Skeletal muscle tissue (tissue), 4 donors: ENCODE results near the gene IL17C. TPM values are rescaled to one million over a fixed set of nuclear protein-coding genes. Genes with fewer than 3 reads are reported as not detected.
A peak's percentile ranks its signal among the peaks of the same experiment; 100 is the strongest.

Experiments used
- H3K27ac ChIP-seq: one replicate; pipeline ENCODE4 v1.7.0; 2013; ENCODE audit warnings: mild to moderate bottlenecking, low read depth, low read length, inconsistent platforms
- H3K27me3 ChIP-seq, 3 donors: one replicate each; pipeline ENCODE4 v1.7.0; 2013; ENCODE audit warnings: low read length in 3 of 3; ENCODE audit not compliant: control insufficient read depth in 3 of 3, insufficient read depth in 3 of 3
- H3K36me3 ChIP-seq, 3 donors: one replicate each; pipeline ENCODE4 v1.7.0; 2013; ENCODE audit warnings: low read length in 3 of 3; ENCODE audit not compliant: control insufficient read depth in 3 of 3, insufficient read depth in 3 of 3
- H3K4me1 ChIP-seq, 3 donors: one replicate each; pipeline ENCODE4 v1.7.0; 2013; ENCODE audit warnings: low read length in 3 of 3, mild to moderate bottlenecking in 3 of 3; ENCODE audit not compliant: control insufficient read depth in 3 of 3, insufficient read depth in 3 of 3
- H3K4me3 ChIP-seq, 3 donors: one replicate each; pipeline ENCODE4 v1.7.0; 2013; ENCODE audit warnings: low read length in 3 of 3
- H3K9ac ChIP-seq, 3 donors: one replicate each; pipeline ENCODE4 v1.7.0; 2013; ENCODE audit warnings: low read length in 3 of 3, mild to moderate bottlenecking in 3 of 3, moderate library complexity in 2 of 3, low read depth in 1 of 3
- H3K9me3 ChIP-seq, 3 donors: one replicate each; pipeline ENCODE4 v1.7.0; 2013; ENCODE audit warnings: low read length in 3 of 3; ENCODE audit not compliant: control insufficient read depth in 3 of 3
- total RNA-seq: library from RNA; depleted of rRNA; stranded (reverse); fragments of >200 nt; gene quantifications from one replicate; pipeline ENCODE4 v1.2.3, GENCODE V29; 2014
- donor health status: Osteomylitis.

The IL17C gene
- total RNA-seq, 1 donor from 2014 or later: not detected

DNA sequence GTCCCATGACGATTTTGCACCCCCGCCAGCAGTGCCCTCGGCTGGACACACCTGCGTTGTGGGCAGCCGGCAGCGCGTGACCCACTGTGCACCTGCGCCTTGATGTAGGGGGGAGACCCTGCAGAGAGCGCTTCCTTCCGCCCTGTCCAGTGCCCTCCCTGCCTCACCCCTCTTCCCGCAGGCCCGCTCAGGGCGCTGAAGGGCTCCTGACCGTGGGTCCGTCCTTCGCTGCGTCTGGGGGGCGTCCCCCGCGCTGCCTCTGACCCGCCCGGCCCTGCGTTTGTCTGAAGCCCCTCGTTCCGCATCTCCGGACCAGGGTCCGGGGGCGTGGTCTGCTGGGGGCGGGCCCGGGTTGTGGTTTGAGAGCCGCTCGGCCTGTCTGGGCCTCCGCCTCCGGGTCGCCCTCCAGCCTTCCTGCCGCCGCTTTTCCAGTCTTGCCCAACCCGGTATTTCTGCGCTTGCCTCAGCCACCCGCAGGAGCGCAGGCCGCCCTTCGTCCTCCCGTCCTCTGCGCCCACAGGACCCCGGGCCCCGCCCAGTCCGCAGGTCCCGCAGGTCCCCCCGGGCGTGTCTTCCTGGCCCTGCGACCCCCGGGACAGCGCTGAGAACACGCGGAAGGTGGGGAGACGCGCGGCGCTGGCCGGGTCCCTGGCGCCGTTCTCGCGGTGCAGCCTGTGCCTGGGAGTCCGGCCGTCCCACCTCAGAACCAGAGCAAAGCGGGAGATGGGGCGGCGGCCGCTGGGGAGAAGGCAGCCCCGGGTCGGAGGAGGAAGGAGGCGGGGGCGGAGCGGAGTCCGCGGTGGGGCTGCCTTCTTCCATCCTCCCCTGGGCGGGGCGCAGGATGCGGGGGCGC is 4.0 kb upstream of the IL17C start:
- Histone ChIP-seq H3K27ac (no peak overlapping the region), H3K9me3 (no peaks in the 10 kb centered on the region), H3K4me3 (no peak overlapping the region), H3K9ac (peak overlapping the region in 1 of 3 donors; percentile 40), H3K36me3 (peaks cover 17 to 32% (median 22%) of the 10 kb centered on the region in 3 donors), H3K4me1 (peaks cover under 1 to 5% (median under 1%) of the 10 kb centered on the region in 3 donors), H3K27me3 (peaks cover 17 to 33% (median 26%) of the 10 kb centered on the region in 3 donors)

DNA sequence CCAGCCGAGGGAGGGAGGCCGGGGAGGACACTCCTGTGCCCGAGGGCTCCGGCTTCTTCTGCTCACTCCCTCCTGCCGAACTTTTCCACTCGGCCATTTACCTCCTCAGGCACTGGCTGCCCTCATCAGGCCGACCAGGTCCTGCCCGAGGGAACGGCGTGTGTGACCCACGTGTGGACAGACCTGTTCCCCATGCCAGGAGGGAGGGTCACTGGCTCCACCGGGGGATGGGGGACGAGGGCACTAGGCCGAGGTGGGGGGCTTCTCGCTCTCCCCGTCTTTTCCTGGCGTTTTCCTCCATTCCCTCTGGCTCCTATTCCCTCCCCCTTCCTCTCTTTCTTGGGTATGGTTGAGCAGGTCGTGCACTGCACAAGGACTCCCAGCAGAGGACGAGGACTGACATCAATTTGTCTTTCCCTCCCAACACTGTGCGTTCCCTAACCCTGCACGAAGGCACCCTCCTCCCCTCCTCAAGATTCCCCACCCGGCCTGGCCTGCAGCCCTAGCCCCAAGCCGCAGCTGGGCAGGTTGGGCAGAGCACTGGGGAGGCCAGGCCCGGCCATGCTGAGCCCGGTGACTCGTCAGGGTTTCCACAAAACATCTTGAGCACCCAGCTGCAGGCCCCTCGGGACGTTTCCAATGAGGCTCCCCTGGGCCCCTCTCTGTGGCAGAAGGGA is 3.2 kb upstream of the IL17C start:
- Histone ChIP-seq H3K9me3 (no peaks in the 10 kb centered on the region), H3K27ac (no peak overlapping the region), H3K4me3 (no peak overlapping the region), H3K4me1 (peaks cover 3 to 12% (median 5%) of the 10 kb centered on the region in 3 donors), H3K36me3 (peaks cover 12 to 25% (median 18%) of the 10 kb centered on the region in 3 donors), H3K27me3 (peaks cover 25 to 41% (median 34%) of the 10 kb centered on the region in 3 donors), H3K9ac (peak overlapping the region in 1 of 3 donors; percentile 40)

DNA sequence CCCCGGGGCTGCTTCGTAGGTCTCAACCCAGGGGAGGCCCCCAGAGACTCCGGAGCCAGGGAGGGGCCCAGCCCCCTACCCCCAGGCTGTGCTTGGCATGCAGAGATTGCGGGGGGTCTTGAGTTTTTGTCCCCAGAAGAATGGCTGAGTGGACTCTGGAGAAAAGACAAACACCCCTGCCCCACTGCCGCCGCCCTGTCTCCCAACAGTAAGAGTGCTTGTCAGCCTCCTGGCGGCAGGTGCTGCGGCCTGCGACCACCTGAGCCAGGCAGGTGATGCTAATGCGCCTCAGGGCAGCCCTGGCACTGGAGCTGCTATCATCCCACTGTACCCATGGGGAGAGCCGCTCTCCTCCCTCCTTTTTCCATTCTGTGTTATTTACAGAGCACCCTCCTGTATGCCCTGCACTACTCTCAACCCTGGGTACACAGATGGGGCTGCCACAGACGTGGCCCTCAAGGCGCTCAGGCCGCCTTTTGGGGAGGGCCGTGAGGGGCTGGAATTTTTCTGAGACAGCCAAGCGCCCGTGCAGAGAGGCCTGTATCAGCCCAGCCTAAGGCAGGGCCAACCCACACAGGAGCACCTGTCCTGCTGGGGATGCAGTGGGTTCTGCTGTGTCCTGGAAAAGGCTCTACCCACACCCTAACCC is 2.6 kb upstream of the IL17C start:
- Histone ChIP-seq H3K9me3 (no peaks in the 10 kb centered on the region), H3K36me3 (peaks cover 7 to 19% (median 15%) of the 10 kb centered on the region in 3 donors), H3K27ac (no peak overlapping the region), H3K4me1 (peaks cover 3 to 13% (median 5%) of the 10 kb centered on the region in 3 donors), H3K27me3 (peaks cover 32 to 47% (median 40%) of the 10 kb centered on the region in 3 donors), H3K9ac (no peak overlapping the region), H3K4me3 (no peak overlapping the region)

DNA sequence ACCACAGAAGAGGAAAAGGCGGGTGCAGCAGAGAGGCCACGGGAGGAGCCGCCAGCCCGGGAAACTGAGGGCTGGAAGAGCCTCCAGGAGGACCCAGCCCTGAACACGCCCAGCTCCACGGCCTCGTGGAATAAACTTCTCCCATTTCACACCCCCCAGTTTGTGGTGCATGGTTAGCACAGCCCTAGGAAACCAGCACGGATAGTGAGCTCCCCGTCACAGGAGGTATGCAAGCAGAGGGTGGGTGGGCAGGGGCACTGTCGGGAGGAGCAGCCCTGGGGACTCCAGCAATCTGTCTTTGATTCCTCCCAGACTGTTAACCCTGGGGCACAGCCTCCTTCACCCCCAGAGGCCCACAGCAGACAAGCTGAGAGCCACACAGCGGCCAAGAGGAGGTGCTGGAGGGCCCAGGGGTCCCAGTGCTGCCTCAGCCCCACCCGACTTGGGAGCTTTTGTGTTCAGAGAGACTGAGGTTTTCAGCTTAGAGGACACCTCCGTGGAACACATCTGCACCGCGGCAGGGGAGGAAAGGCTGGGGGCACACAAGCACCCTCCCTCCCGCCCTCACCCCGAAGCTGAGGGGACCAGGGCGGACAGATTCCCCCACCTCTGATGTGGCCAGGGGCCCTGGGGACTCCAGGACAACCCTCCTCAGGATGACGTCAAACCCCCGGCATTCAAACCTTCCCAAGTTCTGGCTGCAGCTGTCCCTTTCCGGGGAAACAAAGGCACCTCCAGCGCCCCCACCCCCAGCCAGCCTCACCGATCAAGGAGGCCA is 1.7 kb upstream of the IL17C start:
- no peak overlapping the region for H3K4me3 ChIP-seq
- H3K9me3 ChIP-seq: no peaks in the 10 kb centered on the region
- H3K9ac ChIP-seq: no peak overlapping the region
- peaks cover 3 to 13% (median 5%) of the 10 kb centered on the region in 3 donors for H3K4me1 ChIP-seq
- peaks cover 33 to 51% (median 41%) of the 10 kb centered on the region in 3 donors for H3K27me3 ChIP-seq
- peaks cover 0 to 13% (median 12%) of the 10 kb centered on the region in 3 donors for H3K36me3 ChIP-seq
- H3K27ac ChIP-seq: no peak overlapping the region

DNA sequence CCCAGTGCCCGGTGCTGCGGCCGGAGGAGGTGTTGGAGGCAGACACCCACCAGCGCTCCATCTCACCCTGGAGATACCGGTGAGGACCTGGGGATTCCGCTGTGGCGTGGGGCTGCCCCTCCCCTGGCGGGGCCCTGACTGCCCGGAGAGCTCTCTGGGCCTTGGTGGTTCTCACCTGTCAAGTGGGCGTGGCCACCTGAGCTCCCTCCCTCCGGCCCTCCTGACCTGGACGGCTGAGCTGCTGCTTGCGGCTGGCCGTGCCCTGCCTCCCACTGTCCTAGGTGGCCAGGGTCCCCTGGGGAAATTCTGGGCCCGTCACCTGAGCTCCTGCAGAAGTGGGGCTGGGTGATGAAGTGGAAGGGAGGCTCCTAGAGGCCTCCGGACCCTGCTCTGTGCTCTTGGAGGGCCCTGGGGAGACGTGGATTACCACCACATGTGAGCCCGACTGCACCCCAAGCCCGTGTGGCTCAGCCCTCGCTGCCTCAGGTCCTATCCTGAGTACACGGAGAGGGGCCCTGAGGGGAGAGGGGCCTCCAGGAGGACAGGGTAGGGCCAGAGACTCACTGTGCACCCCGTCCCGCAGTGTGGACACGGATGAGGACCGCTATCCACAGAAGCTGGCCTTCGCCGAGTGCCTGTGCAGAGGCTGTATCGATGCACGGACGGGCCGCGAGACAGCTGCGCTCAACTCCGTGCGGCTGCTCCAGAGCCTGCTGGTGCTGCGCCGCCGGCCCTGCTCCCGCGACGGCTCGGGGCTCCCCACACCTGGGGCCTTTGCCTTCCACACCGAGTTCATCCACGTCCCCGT is 1.1 kb downstream of the IL17C start:
- Histone ChIP-seq H3K27ac (no peak overlapping the region), H3K9me3 (no peaks in the 10 kb centered on the region), H3K9ac (no peak overlapping the region), H3K4me1 (peaks cover 3 to 13% (median 5%) of the 10 kb centered on the region in 3 donors), H3K4me3 (no peak overlapping the region), H3K27me3 (peaks cover 33 to 49% (median 41%) of the 10 kb centered on the region in 3 donors), H3K36me3 (no peaks in the 10 kb centered on the region)

DNA sequence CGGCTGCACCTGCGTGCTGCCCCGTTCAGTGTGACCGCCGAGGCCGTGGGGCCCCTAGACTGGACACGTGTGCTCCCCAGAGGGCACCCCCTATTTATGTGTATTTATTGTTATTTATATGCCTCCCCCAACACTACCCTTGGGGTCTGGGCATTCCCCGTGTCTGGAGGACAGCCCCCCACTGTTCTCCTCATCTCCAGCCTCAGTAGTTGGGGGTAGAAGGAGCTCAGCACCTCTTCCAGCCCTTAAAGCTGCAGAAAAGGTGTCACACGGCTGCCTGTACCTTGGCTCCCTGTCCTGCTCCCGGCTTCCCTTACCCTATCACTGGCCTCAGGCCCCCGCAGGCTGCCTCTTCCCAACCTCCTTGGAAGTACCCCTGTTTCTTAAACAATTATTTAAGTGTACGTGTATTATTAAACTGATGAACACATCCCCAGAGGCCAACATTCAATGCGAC is 1.7 kb downstream of the IL17C start:
- Histone ChIP-seq H3K4me1 (peaks cover 3 to 13% (median 5%) of the 10 kb centered on the region in 3 donors), H3K4me3 (no peak overlapping the region), H3K27me3 (peaks cover 33 to 46% (median 41%) of the 10 kb centered on the region in 3 donors), H3K9ac (no peak overlapping the region), H3K27ac (no peak overlapping the region), H3K9me3 (no peaks in the 10 kb centered on the region), H3K36me3 (no peaks in the 10 kb centered on the region)

DNA sequence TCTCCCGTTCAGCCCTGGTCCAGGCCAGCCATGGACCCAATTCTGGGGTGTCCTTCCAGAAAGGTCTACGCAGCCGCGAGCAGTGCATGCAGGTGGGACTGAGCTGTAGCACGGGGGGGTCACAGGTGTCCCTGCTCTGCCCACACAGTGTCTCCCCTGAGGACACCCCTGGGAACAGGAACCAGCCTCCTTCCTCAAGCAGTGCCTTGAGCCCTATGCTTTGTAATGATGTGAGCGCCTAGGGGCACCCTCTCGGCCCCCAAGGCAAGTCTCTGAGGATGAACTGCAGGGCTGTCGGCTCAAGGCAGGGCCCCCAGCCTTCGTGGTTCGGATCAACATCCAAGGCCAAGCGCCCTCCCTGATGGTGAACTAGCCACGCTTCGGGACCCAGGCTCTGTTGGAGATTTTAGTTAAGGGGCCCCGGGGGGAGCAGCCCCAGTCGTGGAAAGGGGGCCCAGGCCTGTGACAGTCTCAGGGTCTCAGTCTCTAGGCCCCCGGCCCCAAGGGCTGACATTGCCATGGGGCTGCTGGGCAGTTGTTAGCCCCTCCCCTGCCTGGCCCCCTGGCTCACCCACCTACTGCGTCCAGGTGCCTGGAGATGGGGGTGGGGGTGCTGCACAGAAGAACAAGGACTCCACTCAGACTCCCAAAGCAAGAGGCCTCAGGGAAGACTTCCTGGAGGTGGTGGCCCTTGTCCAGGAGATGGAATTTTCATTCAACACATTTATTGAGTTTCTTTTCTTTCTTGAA is 2.3 kb downstream of the IL17C start:
- H3K36me3 ChIP-seq: no peaks in the 10 kb centered on the region
- no peak overlapping the region for H3K27ac ChIP-seq
- H3K4me3 ChIP-seq: no peak overlapping the region
- no peaks in the 10 kb centered on the region for H3K9me3 ChIP-seq
- H3K27me3 ChIP-seq: peaks cover 33 to 41% (median 41%) of the 10 kb centered on the region in 3 donors
- H3K4me1 ChIP-seq: peaks cover 3 to 13% (median 5%) of the 10 kb centered on the region in 3 donors
- no peak overlapping the region for H3K9ac ChIP-seq

DNA sequence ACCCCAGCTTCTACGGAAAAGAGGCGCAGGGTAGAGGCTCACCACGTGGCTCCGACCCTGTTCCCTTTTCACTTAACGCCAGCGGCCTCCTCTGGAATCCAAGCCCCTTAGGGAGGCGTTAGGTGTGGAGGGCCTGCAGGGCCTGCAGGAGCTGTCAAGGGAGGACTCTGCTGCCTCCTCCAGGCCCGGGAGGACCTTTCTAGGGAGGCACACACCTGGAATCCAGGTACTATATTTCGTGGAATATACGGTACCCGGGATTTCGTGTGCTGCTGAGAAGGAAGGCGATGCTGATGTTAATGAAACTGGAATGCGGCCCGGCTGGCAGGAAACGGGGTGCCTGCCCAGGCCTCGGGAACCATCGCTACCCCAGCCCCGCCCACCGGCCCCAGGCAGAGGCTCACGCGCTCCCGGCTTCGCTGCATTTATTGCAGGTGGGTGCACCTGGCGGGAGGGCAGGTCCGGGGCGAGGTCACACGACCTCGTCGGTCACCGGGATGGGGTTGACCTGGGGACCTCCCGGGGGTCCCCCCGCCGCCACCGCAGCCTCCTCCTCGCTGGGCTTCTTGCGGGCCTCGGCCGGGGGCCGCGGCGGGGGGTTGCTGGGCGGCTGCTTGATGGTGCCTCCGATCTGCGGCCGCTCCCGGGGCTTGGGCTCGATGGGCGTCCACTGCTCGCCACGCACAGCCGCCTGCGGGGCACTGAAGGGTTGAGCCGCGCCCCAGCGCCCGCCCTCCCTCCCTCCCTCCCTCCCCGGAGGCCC is 4.7 kb downstream of the IL17C start:
- Histone ChIP-seq H3K36me3 (no peaks in the 10 kb centered on the region), H3K9ac (no peak overlapping the region), H3K27ac (no peak overlapping the region), H3K9me3 (no peaks in the 10 kb centered on the region), H3K4me3 (no peak overlapping the region), H3K4me1 (peaks cover 3 to 13% (median 5%) of the 10 kb centered on the region in 3 donors), H3K27me3 (peaks cover 28 to 31% (median 29%) of the 10 kb centered on the region in 3 donors)
